ENCODE results near the gene PLPP2. TPM values are rescaled to one million over a fixed set of nuclear protein-coding genes. Genes with fewer than 3 reads are reported as not detected.
"Not testable (repeated sequence)": the region's sequence is repeated elsewhere in the genome, so short reads cannot be mapped to it uniquely, and the experiment has no call there.

Gene PLPP2
- total and polyA plus RNA-seq, 7 donors = 0.10 to 0.93 (median 0.30) TPM; not detected in 1

- H3K36me3 ChIP-seq (ENCODE audit: insufficient read depth in 1 of 2, low read depth in 1 of 2) = no peaks in the 10 kb centered on the region
- H3K27me3 ChIP-seq (ENCODE audit: insufficient read depth in 3 of 3, low read length in 2 of 3) = peaks cover under 1 to 29% (median 4%) of the 10 kb centered on the region in 3 donors
- intact Hi-C loops (cut with DNase I) = no loop called here
- DNase-seq = no peak
- no peaks in the 10 kb centered on the region for H3K9me3 ChIP-seq
- no peak for TF ChIP-seq CTCF (IDR thresholded peaks at IDR 0.05)
- ATAC-seq = no peak
- no peaks in the 10 kb centered on the region for H3K4me1 ChIP-seq
- H3K27ac ChIP-seq = no peak overlapping the region
- H3K4me3 ChIP-seq = no peak overlapping the region
- 75 to 76% (median 75%) methylated on average over 6 of the region's 6 CpGs for WGBS, 3 donors
Measured at GRCh38 chr19:273393-273792, 17.8 kb downstream of the PLPP2 start.

DNA sequence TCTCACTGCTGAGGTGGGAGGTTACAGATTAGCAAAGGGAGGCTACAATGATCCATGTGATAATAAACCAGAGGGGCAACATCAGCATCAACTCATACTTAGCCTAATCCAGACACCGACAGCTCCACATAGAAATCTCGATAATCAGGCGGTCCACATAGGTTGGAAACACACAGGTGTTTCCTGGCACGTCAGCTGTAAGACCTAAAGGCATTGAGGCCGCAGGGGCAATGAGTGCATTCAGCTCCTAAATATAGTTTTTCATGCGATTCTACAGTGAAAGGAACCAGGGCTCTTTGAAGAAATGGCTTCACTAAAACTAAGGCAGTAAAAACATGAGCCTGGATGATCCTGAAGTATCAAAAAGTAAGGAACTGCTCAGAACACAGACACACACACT lies 19.3 kb downstream of the PLPP2 start:
- no peak for ATAC-seq
- WGBS, 3 donors = 61 to 63% (median 63%) methylated on average over 6 of the region's 6 CpGs
- H3K27me3 ChIP-seq (ENCODE audit: insufficient read depth in 3 of 3, low read length in 2 of 3) = peaks cover 0 to 28% (median 7%) of the 10 kb centered on the region in 3 donors
- no peak overlapping the region for H3K27ac ChIP-seq
- no peak for TF ChIP-seq CTCF (IDR thresholded peaks at IDR 0.05)
- no peak for DNase-seq
- intact Hi-C loops (cut with DNase I) = no loop called here
- no peak overlapping the region for H3K4me3 ChIP-seq
- no peaks in the 10 kb centered on the region for H3K36me3 ChIP-seq (ENCODE audit: insufficient read depth in 1 of 2, low read depth in 1 of 2)
- H3K4me1 ChIP-seq = no peaks in the 10 kb centered on the region
- H3K9me3 ChIP-seq = no peaks in the 10 kb centered on the region

GRCh38 chr19:270766-271318 lies 20.4 kb downstream of the PLPP2 start:
- H3K27ac ChIP-seq; ATAC-seq; H3K36me3 ChIP-seq (ENCODE audit: insufficient read depth in 1 of 2, low read depth in 1 of 2); DNase-seq; H3K9me3 ChIP-seq; H3K4me1 ChIP-seq; intact Hi-C loops (cut with DNase I); H3K4me3 ChIP-seq: not testable (repeated sequence)
- 52 to 63% (median 52%) methylated on average over 8 to 11 of the region's 12 CpGs for WGBS, 3 donors
- peaks cover 2 to 34% (median 7%) of the 10 kb centered on the region in 3 donors for H3K27me3 ChIP-seq (ENCODE audit: insufficient read depth in 3 of 3, low read length in 2 of 3)

DNA sequence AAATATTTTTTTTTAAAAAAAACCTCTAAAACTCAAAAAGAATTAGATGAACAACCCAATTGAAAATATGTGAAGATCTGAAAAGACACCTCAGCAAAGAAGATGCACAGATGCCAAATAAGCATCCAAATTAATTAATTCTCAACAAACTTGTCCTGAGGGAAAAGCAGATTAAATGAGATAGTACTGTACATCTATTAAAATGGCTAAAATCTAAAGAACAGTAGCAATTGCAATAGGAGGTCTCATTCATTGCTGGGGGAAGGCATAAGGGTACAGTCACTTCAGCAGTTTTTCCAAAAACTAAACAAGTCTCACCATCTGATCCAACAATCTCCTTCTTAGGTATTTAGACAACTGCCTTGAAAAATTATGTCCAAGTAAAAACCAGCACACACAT lies 22.0 kb downstream of the PLPP2 start:
- no peak for TF ChIP-seq CTCF (IDR thresholded peaks at IDR 0.05)
- intact Hi-C loops (cut with DNase I) = no loop called here
- Histone ChIP-seq H3K4me1 (no peaks in the 10 kb centered on the region), H3K27ac (no peak overlapping the region), H3K27me3 (ENCODE audit: insufficient read depth in 3 of 3, low read length in 2 of 3) (peaks cover 2 to 47% (median 7%) of the 10 kb centered on the region in 3 donors), H3K4me3 (no peak overlapping the region), H3K36me3 (ENCODE audit: insufficient read depth in 1 of 2, low read depth in 1 of 2) (no peaks in the 10 kb centered on the region), H3K9me3 (no peaks in the 10 kb centered on the region)
- DNase-seq (no peak), ATAC-seq (no peak)

DNA sequence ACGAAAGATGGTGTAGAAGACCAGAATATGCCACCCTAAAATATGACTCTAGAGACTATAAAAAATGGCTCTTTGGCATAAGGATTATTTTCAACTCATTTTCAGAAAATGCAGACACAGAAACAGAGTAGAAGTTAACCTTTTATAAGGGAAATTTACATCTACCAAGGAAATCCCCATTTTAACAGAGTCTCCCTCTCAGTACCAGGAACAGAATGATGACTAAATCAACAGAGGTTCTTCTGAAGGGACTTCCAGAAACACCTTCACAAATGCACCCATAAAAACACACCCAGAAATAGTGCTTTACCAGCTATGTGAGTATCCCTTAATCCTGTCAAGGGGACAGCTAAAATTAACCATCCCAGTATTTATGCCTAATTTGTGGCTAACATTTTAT lies 29.1 kb downstream of the PLPP2 start:
- intact Hi-C loops (cut with DNase I) = no loop called here
- no peaks in the 10 kb centered on the region for H3K9me3 ChIP-seq
- H3K27ac ChIP-seq = no peak overlapping the region
- H3K27me3 ChIP-seq (ENCODE audit: insufficient read depth in 3 of 3, low read length in 2 of 3) = peaks cover 2 to 38% (median 7%) of the 10 kb centered on the region in 3 donors
- H3K4me3 ChIP-seq = no peak overlapping the region
- DNase-seq = no peak
- H3K36me3 ChIP-seq (ENCODE audit: insufficient read depth in 1 of 2, low read depth in 1 of 2) = no peaks in the 10 kb centered on the region
- WGBS, 3 donors = 84 to 86% (median 84%) methylated on average over 1 of the region's 1 CpG
- no peaks in the 10 kb centered on the region for H3K4me1 ChIP-seq
- no peak for TF ChIP-seq CTCF (IDR thresholded peaks at IDR 0.05)
- no peak for ATAC-seq

DNA sequence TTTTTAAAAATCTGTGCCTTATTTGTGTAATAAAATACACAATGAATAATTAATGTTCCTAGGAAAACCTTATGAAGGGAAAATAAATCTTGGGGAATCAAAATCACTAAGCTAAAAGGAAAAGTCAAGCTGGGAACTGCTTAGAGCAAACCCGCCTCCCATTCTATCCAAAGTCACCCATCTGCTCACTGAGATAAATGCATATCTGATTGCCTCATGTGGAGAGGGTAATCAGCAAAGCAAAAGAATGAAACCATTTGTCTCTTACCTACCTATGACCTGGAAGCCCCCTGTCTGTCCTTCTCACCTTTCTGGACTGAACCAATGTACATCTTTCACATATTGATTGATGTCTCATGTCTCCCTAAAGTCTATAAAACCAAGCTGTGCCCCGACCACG lies 34.4 kb downstream of the PLPP2 start:
- intact Hi-C loops (cut with DNase I) = not testable (repeated sequence)

GRCh38 chr19:252421-253186 lies 38.6 kb downstream of the PLPP2 start:
- H3K9me3 ChIP-seq; intact Hi-C loops (cut with DNase I); ATAC-seq; H3K4me3 ChIP-seq; H3K4me1 ChIP-seq; H3K27ac ChIP-seq; DNase-seq; H3K36me3 ChIP-seq (ENCODE audit: insufficient read depth in 1 of 2, low read depth in 1 of 2): not testable (repeated sequence)
- peaks cover 0 to 16% (median 0%) of the 10 kb centered on the region in 3 donors for H3K27me3 ChIP-seq (ENCODE audit: insufficient read depth in 3 of 3, low read length in 2 of 3)
- 18 to 26% (median 21%) methylated on average over 7 of the region's 7 CpGs for WGBS, 3 donors

More for the DNA sequence above, 34.4 kb downstream of the PLPP2 start:
- H3K36me3 ChIP-seq (ENCODE audit: insufficient read depth in 1 of 2, low read depth in 1 of 2); H3K4me3 ChIP-seq; DNase-seq; H3K9me3 ChIP-seq; ATAC-seq; H3K4me1 ChIP-seq; H3K27ac ChIP-seq: not testable (repeated sequence)
- peaks cover 1 to 14% (median 5%) of the 10 kb centered on the region in 3 donors for H3K27me3 ChIP-seq (ENCODE audit: insufficient read depth in 3 of 3, low read length in 2 of 3)
- WGBS, 3 donors = 67 to 75% (median 72%) methylated on average over 3 of the region's 3 CpGs
